Osteoblast (primary cell): ENCODE data around the gene SCUBE3. TPM values are rescaled to one million over a fixed set of nuclear protein-coding genes. Genes with fewer than 3 reads are reported as not detected.

Experiments used
- DNase-seq: peaks from one replicate; pipeline ENCODE4 v3.0.0; 2011; ENCODE audit warnings: low spot score, mixed read lengths; ENCODE audit not compliant: insufficient read length; ENCODE audit errors: missing footprints
- H2AFZ ChIP-seq: 2 replicates; pipeline ENCODE4 v1.6.0; 2011; ENCODE audit warnings: mild to moderate bottlenecking, low read length
- H3K27ac ChIP-seq: 2 replicates; pipeline ENCODE4 v1.5.1; 2011; ENCODE audit warnings: mild to moderate bottlenecking, low read depth, low read length, moderate library complexity
- H3K27me3 ChIP-seq: 2 replicates; pipeline ENCODE4 v1.6.0; 2012; ENCODE audit warnings: mild to moderate bottlenecking, control low read depth, inconsistent platforms, low read length, moderate library complexity; ENCODE audit not compliant: insufficient read depth
- H3K36me3 ChIP-seq: 2 replicates; pipeline ENCODE4 v1.5.1; 2011; ENCODE audit warnings: mild to moderate bottlenecking, low read length, control low read depth, moderate library complexity; ENCODE audit not compliant: insufficient read depth
- H3K4me1 ChIP-seq: 2 replicates; pipeline ENCODE4 v1.5.1; 2011; ENCODE audit warnings: mild to moderate bottlenecking, low read length, control low read depth, moderate library complexity; ENCODE audit not compliant: insufficient read depth
- H3K4me2 ChIP-seq: 2 replicates; pipeline ENCODE4 v1.6.0; 2011; ENCODE audit warnings: mild to moderate bottlenecking, low read length; ENCODE audit not compliant: insufficient read depth
- H3K4me3 ChIP-seq: fragments of 200-600 bp; sonication (generic); 3 replicates; pipeline ENCODE4 v1.5.1; 2012; ENCODE audit warnings: mild to moderate bottlenecking, low read length, inconsistent platforms; ENCODE audit not compliant: insufficient read depth
- H3K79me2 ChIP-seq: 2 replicates; pipeline ENCODE4 v1.6.0; 2012; ENCODE audit warnings: mild to moderate bottlenecking, low read length, control low read depth, inconsistent platforms; ENCODE audit not compliant: insufficient read depth
- H3K9me3 ChIP-seq: 2 replicates; pipeline ENCODE4 v1.5.1; 2011; ENCODE audit warnings: low read depth, low read length, control low read depth
- H4K20me1 ChIP-seq: 2 replicates; pipeline ENCODE4 v1.6.0; 2012; ENCODE audit warnings: mild to moderate bottlenecking, low read length, control low read depth; ENCODE audit not compliant: insufficient read depth
- CTCF ChIP-seq: IDR thresholded peaks from 2 replicates; pipeline ENCODE4 v1.5.1; 2011; ENCODE audit warnings: mild to moderate bottlenecking, low read depth, low read length, moderate library complexity; ENCODE audit errors: extremely low read depth
- total RNA-seq: library from RNA; depleted of rRNA; stranded (reverse); fragments of >200 nt; gene quantifications from 2 replicates; pipeline ENCODE4 v1.2.3, GENCODE V29; 2012

SCUBE3 gene
- total RNA-seq, 1 donor, result 30.4 TPM

GRCh38 chr6:35202066-35202546, 11.7 kb upstream of the SCUBE3 start:
- no peak overlapping the region for H3K27ac ChIP-seq
- TF ChIP-seq CTCF, result no peak
- no peaks in the 10 kb centered on the region for H3K9me3 ChIP-seq
- DNase-seq, result peak; percentile 79
- no peak overlapping the region for H3K4me3 ChIP-seq
- peak overlapping the region; percentile 33 for H2AFZ ChIP-seq
- no peaks in the 10 kb centered on the region for H3K79me2 ChIP-seq
- no peaks in the 10 kb centered on the region for H4K20me1 ChIP-seq
- no peak overlapping the region for H3K4me2 ChIP-seq
- no peaks in the 10 kb centered on the region for H3K27me3 ChIP-seq
- peaks cover 53% of the 10 kb centered on the region for H3K4me1 ChIP-seq
- H3K36me3 ChIP-seq, result no peaks in the 10 kb centered on the region

- peaks cover 52% of the 10 kb centered on the region for H3K4me1 ChIP-seq
- DNase-seq, result peak; percentile 30
- no peaks in the 10 kb centered on the region for H3K27me3 ChIP-seq
These were observed 10.5 kb upstream of the SCUBE3 start for GRCh38 chr6:35203152-35203670.

GRCh38 chr6:35203680-35204079, 10.1 kb upstream of the SCUBE3 start:
- Histone ChIP-seq H3K27ac (peak overlapping the region; percentile 37), H4K20me1 (no peaks in the 10 kb centered on the region), H3K4me3 (no peak overlapping the region), H3K79me2 (no peaks in the 10 kb centered on the region), H3K4me2 (no peak overlapping the region), H2AFZ (peak overlapping the region; percentile 36), H3K4me1 (peaks cover 53% of the 10 kb centered on the region), H3K9me3 (no peaks in the 10 kb centered on the region), H3K36me3 (no peaks in the 10 kb centered on the region), H3K27me3 (no peaks in the 10 kb centered on the region)
- DNase-seq, result peak; percentile 39
- no peak for TF ChIP-seq CTCF

More at GRCh38 chr6:35203152-35203670, 10.5 kb upstream of the SCUBE3 start:
- Histone ChIP-seq H3K27ac (peak overlapping the region; percentile 37), H3K4me3 (no peak overlapping the region), H3K9me3 (no peaks in the 10 kb centered on the region), H4K20me1 (no peaks in the 10 kb centered on the region), H3K4me2 (no peak overlapping the region), H2AFZ (peak overlapping the region; percentile 36), H3K79me2 (no peaks in the 10 kb centered on the region), H3K36me3 (no peaks in the 10 kb centered on the region)
- TF ChIP-seq CTCF, result no peak

GRCh38 chr6:35206346-35206745, 7.4 kb upstream of the SCUBE3 start:
- TF ChIP-seq CTCF, result no peak
- Histone ChIP-seq H3K9me3 (no peaks in the 10 kb centered on the region), H3K4me3 (no peak overlapping the region), H3K4me1 (peaks cover 54% of the 10 kb centered on the region), H3K27me3 (no peaks in the 10 kb centered on the region), H3K27ac (peak overlapping the region; percentile 59), H3K79me2 (no peaks in the 10 kb centered on the region), H2AFZ (no peak overlapping the region), H3K4me2 (peak overlapping the region; percentile 16), H4K20me1 (no peaks in the 10 kb centered on the region), H3K36me3 (no peaks in the 10 kb centered on the region)
- DNase-seq, result peak; percentile 84
